GM21390 (cell line): ENCODE data around the gene ARHGAP6.
"Not testable (repeated sequence)": the region's sequence is repeated elsewhere in the genome, so short reads cannot be mapped to it uniquely, and the experiment has no call there.

Source experiments
- ATAC-seq: cut with Tn5 transposase; IDR thresholded peaks from one replicate; pipeline ENCODE4 v1.9.1; 2021; ENCODE audit not compliant: unreplicated experiment

The ARHGAP6 gene

GRCh38 chrX:11265352-11265751 is 400.4 kb downstream of the ARHGAP6 start:
- ATAC-seq = no peak

DNA sequence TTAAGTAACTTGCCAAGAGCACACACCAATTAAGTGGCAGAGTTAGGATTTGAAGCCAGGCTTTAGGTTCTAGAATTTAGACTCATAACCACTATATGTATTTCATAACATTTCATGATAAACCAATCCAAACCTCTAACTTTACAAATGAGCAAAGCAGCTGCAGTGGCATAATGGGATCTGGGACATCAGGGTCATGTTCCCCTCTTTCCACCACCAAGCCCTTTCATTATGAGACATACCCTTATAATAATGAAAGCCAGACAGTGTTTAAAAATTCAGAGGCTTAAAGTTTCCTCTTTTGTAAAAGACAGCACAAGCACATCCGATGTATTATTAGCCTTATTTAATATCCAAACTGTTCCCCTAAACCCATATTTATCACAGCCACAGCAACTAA is 400.8 kb downstream of the ARHGAP6 start:
- no peak for ATAC-seq

- ATAC-seq = no peak
Observed at GRCh38 chrX:11261260-11261659, 404.5 kb downstream of the ARHGAP6 start.

DNA sequence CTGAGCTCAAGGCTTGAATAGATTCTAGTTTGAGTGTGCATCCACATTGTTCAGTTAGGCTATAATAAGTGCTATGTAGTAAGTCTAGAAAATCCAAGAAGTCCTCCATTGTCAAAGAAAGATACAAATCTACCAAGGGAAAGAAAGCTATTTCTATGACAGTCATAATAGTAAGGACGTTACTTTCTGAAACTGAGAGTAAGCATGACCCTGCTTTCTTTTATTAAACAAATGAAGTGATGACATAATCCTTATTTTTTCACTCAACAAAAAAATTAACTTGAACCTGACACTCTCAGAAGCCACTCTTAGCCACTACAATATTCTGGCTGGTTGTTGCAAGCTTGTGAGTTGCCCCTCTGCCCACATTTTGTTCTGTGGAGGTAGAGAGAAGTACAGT is 406.3 kb downstream of the ARHGAP6 start:
- no peak for ATAC-seq

DNA sequence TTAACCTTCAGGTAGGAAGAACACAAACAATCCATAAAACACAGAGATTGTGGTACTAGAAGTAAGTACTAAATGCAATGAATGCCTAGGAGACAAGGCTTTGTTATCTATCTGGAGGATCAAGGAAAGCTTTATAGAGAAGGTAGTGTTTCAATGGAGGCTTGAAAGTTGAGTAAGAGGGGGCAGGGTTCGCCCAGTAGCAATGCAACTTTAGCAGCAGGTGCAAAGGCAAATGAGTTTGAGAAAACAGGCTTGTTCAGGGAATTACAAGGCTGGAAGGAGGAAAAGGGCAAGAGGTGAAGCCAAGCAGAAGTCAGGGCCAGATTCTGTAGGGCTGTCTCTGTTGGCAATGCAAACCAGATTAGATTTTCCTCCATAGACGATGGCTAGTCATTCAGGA is 408.0 kb downstream of the ARHGAP6 start:
- no peak for ATAC-seq

GRCh38 chrX:11257290-11257689 is 408.4 kb downstream of the ARHGAP6 start:
- ATAC-seq = no peak

DNA sequence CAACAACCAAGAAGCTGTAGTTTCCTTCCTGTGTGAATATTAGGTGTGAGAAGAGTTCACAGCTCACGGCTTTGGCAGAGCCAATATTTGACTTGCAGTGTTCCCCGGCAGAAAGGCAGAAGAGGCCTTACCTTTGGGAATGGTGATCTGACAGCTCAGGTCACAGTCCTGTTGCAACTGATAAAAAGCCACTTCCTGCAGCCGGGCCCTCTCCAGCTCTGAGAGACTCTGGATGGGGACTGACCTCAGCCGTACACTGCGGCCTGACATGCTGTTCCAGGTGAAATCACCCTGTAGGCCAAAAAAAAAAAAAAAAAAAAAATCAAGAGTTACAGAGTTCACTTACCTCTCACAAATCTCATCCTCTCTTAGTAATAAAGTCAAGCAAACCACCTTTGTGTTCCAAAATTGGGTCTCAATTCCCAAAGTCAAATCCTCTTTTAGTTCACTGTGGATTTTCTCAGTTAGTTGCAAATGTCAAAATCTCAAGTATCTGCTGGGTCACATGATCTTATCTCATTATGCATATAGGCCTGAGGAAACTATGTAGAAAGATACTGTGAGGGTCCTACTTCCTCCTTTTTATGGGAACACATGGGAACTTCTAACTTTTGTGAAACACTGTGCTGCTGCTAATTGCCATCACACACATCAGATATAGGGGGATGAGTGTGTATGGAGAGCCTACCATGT is 411.2 kb downstream of the ARHGAP6 start:
- ATAC-seq = no peak

DNA sequence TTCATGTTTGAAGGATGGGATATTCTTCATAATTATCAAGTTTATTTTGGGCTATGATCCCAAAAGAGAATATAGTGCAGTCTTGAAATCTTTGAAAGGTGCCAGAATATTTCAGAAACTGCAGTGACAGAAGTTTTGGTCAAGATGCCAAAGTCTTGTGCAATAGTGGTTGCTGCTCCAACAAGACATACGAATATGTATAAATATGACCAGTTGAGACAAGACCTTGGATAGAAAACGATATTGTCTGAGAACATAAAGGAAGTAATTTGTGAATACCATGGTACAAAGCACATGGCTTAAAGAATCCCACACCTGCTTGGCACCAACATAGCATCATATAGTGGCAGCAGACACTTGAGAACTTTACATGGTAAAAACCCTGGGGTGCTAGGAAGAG is 421.1 kb downstream of the ARHGAP6 start:
- no peak for ATAC-seq

DNA sequence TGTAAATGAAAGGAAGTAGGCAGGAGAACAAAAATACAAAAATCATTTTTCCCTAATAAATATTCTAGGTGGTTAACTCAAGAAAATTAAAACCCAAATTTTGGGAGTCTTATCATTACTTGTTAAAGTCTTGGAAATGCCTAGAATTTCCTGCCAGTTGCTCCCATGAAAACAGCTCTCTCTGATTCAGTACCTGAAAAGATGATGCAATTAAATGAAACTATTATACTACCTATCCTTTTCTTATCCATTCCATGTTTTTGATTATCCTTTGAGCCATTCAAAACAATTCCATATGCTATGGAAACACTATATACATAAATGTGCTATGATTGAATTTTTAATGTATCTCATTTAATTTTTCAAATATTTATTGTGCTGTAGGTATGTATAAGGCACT is 423.0 kb downstream of the ARHGAP6 start:
- ATAC-seq = no peak

GRCh38 chrX:11241720-11242119 is 424.0 kb downstream of the ARHGAP6 start:
- no peak for ATAC-seq

- ATAC-seq = peak; percentile 92
Observed at GRCh38 chrX:11239230-11239629, 426.5 kb downstream of the ARHGAP6 start.

- not testable (repeated sequence) for ATAC-seq
Observed at GRCh38 chrX:11235377-11235776, 430.3 kb downstream of the ARHGAP6 start.

GRCh38 chrX:11215191-11215921 is 450.4 kb downstream of the ARHGAP6 start:
- no peak for ATAC-seq

DNA sequence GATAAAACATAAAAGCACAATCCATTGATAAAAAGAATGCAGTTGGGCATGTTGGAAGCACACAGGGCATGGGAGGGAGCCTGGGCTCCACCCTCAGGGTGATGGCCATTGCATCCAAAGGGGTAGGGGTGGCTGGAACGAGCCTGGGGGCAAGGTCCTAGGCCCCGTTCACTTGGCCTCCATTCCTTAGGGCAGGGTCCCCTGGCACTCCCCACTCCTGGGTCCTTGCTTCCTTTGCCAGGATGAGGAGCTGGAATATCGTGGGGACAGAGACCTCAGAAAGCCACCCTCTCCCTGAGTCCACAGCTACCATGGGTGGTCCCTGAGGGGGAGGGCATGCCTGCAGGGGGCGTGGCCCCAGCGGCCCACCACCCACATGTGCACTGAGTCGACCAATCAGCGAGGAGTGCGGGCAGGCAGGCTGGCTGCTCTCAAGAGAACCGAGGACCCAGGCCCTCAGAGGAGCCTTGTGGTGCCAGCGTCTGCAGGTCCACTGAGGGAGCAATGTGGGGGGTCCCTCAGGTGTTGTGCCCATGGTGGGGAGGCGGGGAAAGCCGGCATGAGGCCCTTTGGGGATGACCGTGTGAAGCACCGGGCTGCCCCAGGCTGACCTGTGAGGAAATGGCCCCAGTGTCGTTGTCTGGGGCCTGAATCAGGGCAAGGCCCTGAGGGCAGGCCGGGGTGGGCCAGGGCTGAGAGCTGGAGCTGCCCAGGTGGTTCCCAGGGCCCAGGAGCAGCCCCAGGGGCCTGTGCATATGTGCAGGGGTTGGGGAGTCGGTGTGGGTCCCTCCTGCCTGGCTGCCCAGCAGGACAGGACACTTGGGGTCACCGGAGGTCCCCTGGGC is 451.2 kb downstream of the ARHGAP6 start:
- ATAC-seq = no peak

DNA sequence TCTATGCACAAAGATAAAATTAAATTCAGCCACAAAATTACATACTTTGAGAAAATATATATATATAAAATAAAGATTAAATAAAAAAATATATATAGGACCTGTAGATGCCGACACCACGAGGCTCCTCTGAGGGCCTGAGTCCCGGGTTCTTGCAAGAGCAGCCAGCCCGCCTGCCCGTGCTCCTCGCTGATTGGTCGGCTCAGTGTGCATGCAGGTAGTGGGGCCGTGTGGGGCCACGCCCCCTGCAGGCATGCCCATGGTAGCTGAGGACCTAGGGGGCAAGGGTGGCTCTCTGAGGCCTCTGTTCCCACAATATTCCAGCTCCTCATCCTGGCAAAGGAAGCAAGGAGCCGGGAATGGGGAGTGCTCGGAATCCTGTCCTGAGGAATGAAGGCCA is 453.0 kb downstream of the ARHGAP6 start:
- no peak for ATAC-seq

DNA sequence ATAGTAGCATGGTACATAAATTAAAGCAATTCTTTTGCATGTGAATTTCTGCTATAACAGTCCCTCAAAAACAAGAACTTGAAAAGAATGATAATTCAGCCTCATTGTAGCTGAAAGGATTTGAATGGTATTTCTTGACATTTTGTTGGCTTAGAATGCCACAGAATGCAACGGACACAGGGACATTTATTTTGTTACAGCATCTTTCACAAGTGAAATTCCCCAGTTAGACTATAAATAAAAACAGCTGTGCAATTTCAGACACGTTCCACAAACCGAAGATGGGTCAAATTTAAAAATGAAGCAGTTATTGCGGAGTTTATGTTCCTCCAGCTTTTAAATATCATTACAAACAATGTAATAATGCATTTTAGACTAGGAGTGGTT is 455.3 kb downstream of the ARHGAP6 start:
- ATAC-seq = no peak

GRCh38 chrX:11209798-11210414 is 455.8 kb downstream of the ARHGAP6 start:
- no peak for ATAC-seq

DNA sequence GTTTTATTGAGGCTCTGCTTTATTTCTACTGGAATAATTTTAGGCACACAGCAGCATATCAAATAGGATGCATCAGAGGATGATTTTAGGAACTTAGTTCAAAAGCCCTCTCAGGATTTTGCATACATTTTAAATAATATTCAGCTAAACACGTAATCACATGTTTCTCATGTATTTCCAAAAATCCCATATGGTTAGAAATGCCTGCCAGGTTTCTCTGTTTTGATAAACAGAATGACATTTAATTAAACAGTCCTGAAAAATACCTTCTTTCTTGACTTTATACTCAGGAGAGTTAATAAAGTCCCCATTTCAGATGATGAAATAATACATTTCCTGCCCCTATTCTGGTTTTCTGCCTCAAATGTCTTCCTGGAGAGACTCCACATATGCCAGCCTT is 459.0 kb downstream of the ARHGAP6 start:
- no peak for ATAC-seq

GRCh38 chrX:11205796-11206195 is 459.9 kb downstream of the ARHGAP6 start:
- ATAC-seq = no peak

DNA sequence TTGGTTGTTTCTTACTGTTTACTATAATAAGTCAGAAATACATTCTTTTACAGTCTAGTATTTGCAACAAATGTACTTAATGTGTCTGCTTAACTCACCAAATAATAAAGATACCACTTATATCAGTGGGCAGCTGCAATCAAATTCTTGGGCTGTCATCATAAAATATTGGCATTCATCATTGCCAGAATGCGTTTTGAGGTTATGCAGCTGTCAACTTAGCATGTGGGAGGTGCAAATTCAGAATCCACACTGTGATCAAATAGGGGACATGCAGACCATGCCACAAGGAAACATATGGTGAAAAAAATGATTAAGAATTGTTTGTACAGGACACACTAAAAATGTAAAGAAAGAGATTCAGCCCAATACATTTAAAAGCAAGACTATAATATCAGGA is 468.0 kb downstream of the ARHGAP6 start:
- ATAC-seq = no peak

DNA sequence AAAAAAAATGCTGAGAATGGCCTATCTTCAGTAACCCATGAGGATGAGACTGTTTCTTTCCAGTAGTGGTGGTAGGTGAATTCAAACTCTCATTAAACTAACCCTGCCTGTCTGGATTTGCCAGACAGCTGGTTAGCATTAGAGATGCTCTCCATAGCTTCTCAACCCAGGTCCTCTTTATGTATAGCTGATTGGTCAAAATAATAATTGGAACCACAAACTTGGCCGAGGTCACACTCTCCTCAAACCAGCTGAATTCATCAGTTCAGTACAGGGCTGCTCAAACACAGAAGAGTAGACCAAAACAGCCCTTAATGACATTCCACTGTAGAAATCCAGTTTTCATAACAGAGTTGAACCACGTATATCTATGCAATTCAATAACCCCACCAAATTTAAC is 469.2 kb downstream of the ARHGAP6 start:
- no peak for ATAC-seq
